PC-3 (cell line): ENCODE measurements around the gene CXXC5. TPM values are rescaled to one million over a fixed set of nuclear protein-coding genes. Genes with fewer than 3 reads are reported as not detected.

ENCODE experiments used
- ATAC-seq: fragments of 200-7000 bp; cut with Tn5 transposase; 2 replicates; pipeline ENCODE4 v1.9.1; 2020; ENCODE audit warnings: mild to moderate bottlenecking, moderate library complexity
- BruUV-seq: library from RNA; stranded (reverse); fragments of 400-500 nt; replicated peaks from 2 replicates; lab custom pipeline; 2021; lab: Mats Ljungman, UMichigan
- CTCF ChIA-PET: fragments of 300-600 bp; sonication (Branson Sonifier 250); formaldehyde crosslinking; loops from one replicate; lab custom pipeline; 2022; ENCODE audit warnings: antibody characterized with exemption; lab: Charles Lee
- POLR2A ChIA-PET: fragments of 300-600 bp; sonication (Branson Sonifier 250); formaldehyde crosslinking; loops from one replicate; lab custom pipeline; 2022; ENCODE audit warnings: antibody characterized with exemption; ENCODE audit not compliant: unreplicated experiment; lab: Charles Lee
- DNase-seq: peaks from one replicate; pipeline ENCODE4 v3.0.0-alpha.2; 2015
- H2AFZ ChIP-seq: fragments of 300-600 bp; sonication (generic); 2 replicates; pipeline ENCODE4 v1.6.0; 2016; ENCODE audit warnings: antibody characterized with exemption, low read length
- H3F3A ChIP-seq: fragments of 300-600 bp; sonication (generic); one replicate; pipeline ENCODE4 v1.6.0; 2017; ENCODE audit warnings: antibody characterized with exemption, low read length, control low read depth, mild to moderate bottlenecking; ENCODE audit not compliant: unreplicated experiment
- H3K27ac ChIP-seq: fragments of 300-600 bp; sonication (generic); 2 replicates; pipeline ENCODE4 v1.5.1; 2016; ENCODE audit warnings: mild to moderate bottlenecking, low read length
- H3K27me3 ChIP-seq: fragments of 300-600 bp; sonication (generic); 2 replicates; pipeline ENCODE4 v1.6.1; 2016; ENCODE audit warnings: low read length, mixed read lengths
- H3K36me3 ChIP-seq: fragments of 300-600 bp; sonication (generic); 2 replicates; pipeline ENCODE4 v1.6.1; 2016; ENCODE audit warnings: low read depth, mixed run types, low read length, mixed read lengths
- H3K4me1 ChIP-seq: fragments of 300-600 bp; sonication (generic); 2 replicates; pipeline ENCODE4 v1.5.1; 2016; ENCODE audit warnings: low read length; ENCODE audit not compliant: insufficient read depth
- H3K4me2 ChIP-seq: fragments of 300-600 bp; sonication (generic); 2 replicates; pipeline ENCODE4 v1.6.0; 2016; ENCODE audit warnings: low read length
- H3K4me3 ChIP-seq: fragments of 300-600 bp; sonication (generic); 2 replicates; pipeline ENCODE4 v1.5.1; 2016; ENCODE audit warnings: mild to moderate bottlenecking, low read length, mixed read lengths
- H3K79me2 ChIP-seq: fragments of 300-600 bp; sonication (generic); 2 replicates; pipeline ENCODE4 v1.6.1; 2017; ENCODE audit warnings: low read length, mixed read lengths
- H3K9ac ChIP-seq: fragments of 300-600 bp; sonication (generic); 2 replicates; pipeline ENCODE4 v1.6.0; 2016; ENCODE audit warnings: mild to moderate bottlenecking, low read length
- H3K9me2 ChIP-seq: fragments of 300-600 bp; sonication (generic); replicated peaks from 2 replicates; pipeline ENCODE4 v1.6.1; 2016; ENCODE audit warnings: mixed run types, low read length, mixed read lengths
- H3K9me3 ChIP-seq: fragments of 300-600 bp; sonication (generic); 2 replicates; pipeline ENCODE4 v1.6.1; 2016; ENCODE audit warnings: low read length, mixed read lengths
- H4K20me1 ChIP-seq: fragments of 300-600 bp; sonication (generic); 2 replicates; pipeline ENCODE4 v1.6.1; 2016; ENCODE audit warnings: low read length, mixed read lengths
- EZH2 ChIP-seq: fragments of 300-600 bp; sonication (generic); IDR thresholded peaks from one replicate; pipeline ENCODE4 v1.6.1; 2017; ENCODE audit warnings: antibody characterized with exemption, mild to moderate bottlenecking, low read length; ENCODE audit not compliant: unreplicated experiment
- EZH2phosphoT487 ChIP-seq: fragments of 300-600 bp; sonication (generic); IDR thresholded peaks from 2 replicates; pipeline ENCODE4 v1.6.1; 2018; ENCODE audit warnings: mild to moderate bottlenecking, antibody characterized with exemption, low read length, borderline replicate concordance
- intact Hi-C: fragments of 100-400 bp; cut with micrococcal nuclease; formaldehyde crosslinking; loops from 2 replicates; pipeline ENCODE4 v1.9.0; 2023
- total RNA-seq: library from RNA; depleted of rRNA; stranded (reverse); fragments of >200 nt; gene quantifications from 2 replicates; pipeline ENCODE4 v1.2.3, GENCODE V29; 2014
- TF ChIP-seq, protein P1 (sequence below): fragments of 300-600 bp; sonication (generic); conservative IDR thresholded peaks from 2 replicates; pipeline ENCODE4 v1.5.1; 2017; ENCODE audit warnings: antibody characterized with exemption, low read depth, mild to moderate bottlenecking, low read length

Gene CXXC5
- total RNA-seq, 1 experiment from 2014 or later, result 31.1 TPM

DNA sequence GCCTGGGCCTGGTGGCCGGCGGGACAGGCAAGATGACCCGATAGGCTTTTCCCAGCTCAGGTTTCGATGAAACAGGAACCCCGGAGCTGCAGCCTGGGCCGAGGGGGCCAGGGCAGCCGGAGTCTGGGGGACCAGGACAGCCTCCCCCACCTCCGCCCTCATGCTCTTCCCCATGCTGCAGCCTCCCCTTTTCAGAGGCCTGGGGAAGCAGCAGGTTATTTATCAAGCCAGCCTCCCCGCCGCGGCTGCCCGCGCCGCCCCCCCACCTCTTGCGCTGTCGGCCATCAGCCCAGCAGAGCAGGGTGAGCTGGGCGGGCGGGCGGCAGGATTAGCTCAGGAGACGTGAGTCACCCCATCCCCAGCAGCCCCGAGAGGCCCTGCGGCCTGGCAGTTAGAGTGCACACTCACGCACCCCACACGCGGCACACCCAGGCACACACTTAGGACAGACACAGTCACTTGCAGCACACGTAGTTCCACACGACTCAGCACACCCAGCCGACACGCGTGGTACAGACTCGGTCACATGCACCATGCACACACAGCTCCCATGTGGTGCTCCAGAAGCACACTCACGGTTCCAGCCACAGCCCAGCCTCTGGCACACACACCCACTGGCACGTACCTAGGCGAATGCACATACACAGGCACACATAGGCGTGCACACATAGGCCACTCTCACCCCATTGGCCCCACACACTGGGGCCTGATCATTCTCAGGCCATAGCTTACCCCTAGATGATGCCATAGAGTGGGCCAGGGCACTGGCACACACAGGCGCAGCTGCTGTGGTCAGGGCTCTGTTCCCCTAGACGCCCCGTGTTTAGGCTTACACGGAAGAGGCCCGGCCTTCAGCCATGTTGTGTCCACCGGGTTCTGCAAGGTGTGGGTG, 13.0 kb downstream of the CXXC5 start:
- ChIA-PET CTCF (interaction anchor here (0.5 to 1.4 kb wide), 5 partner anchors 9 to 105 kb away, joined by 3 to 11 read pairs (median 4); no protein-coding TSS in a partner anchor), POLR2A (interaction anchor here (0.6 to 1.5 kb wide), 2 partner anchors 13 to 338 kb away, joined by 4 read pairs; partner anchors contain the start of gene CXXC5)
- Histone ChIP-seq H3K9ac (peak overlapping the region; percentile 69), H3K27ac (peak overlapping the region; percentile 64), H3F3A (no peaks in the 10 kb centered on the region), H4K20me1 (no peaks in the 10 kb centered on the region), H3K36me3 (no peaks in the 10 kb centered on the region), H3K9me3 (no peaks in the 10 kb centered on the region), H3K79me2 (peaks cover 47% of the 10 kb centered on the region), H2AFZ (peak overlapping the region; percentile 52), H3K4me3 (peak overlapping the region; percentile 47; the same call in 1 of the 2 replicates), H3K27me3 (no peaks in the 10 kb centered on the region), H3K4me2 (peak overlapping the region; percentile 75), H3K4me1 (peaks cover 31% of the 10 kb centered on the region), H3K9me2 (no peaks in the 10 kb centered on the region)
- intact Hi-C loops, result no loop called here
- ATAC-seq (peak; percentile 85), DNase-seq (peak; percentile 81)
- BruUV-seq, result no TSS peak
- TF ChIP-seq, protein P1, sequence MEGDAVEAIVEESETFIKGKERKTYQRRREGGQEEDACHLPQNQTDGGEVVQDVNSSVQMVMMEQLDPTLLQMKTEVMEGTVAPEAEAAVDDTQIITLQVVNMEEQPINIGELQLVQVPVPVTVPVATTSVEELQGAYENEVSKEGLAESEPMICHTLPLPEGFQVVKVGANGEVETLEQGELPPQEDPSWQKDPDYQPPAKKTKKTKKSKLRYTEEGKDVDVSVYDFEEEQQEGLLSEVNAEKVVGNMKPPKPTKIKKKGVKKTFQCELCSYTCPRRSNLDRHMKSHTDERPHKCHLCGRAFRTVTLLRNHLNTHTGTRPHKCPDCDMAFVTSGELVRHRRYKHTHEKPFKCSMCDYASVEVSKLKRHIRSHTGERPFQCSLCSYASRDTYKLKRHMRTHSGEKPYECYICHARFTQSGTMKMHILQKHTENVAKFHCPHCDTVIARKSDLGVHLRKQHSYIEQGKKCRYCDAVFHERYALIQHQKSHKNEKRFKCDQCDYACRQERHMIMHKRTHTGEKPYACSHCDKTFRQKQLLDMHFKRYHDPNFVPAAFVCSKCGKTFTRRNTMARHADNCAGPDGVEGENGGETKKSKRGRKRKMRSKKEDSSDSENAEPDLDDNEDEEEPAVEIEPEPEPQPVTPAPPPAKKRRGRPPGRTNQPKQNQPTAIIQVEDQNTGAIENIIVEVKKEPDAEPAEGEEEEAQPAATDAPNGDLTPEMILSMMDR, result no peak
- TF ChIP-seq EZH2phosphoT487, result peak; percentile 85

DNA sequence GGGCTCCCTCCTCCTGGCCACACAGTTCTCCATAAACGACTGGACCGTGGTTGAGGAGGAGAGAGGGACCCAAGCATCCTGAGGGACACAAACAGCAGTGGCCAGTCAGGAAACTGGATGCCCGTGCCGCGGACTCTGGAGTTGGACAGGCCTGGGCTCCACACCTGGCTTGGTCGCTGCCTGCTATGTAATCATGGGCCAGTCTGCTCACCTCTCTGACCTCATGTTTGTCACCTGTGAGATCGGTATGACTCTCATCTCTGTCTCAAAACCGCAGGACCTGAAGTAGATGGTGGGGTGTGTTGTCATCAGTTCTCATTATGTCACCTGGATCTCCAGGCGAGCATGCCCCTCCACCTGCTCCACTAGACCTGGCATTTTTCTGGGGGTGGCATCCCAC, 14.5 kb downstream of the CXXC5 start:
- peaks cover 35% of the 10 kb centered on the region for H3K79me2 ChIP-seq
- H3K4me2 ChIP-seq, result no peak overlapping the region
- no peaks in the 10 kb centered on the region for H3K9me3 ChIP-seq
- H3K9me2 ChIP-seq, result no peaks in the 10 kb centered on the region
- POLR2A ChIA-PET, result no interaction called here
- no peaks in the 10 kb centered on the region for H3K36me3 ChIP-seq
- CTCF ChIA-PET, result no interaction called here
- H3K4me1 ChIP-seq, result peaks cover 33% of the 10 kb centered on the region
- H3K27me3 ChIP-seq, result no peaks in the 10 kb centered on the region
- H4K20me1 ChIP-seq, result no peaks in the 10 kb centered on the region
- BruUV-seq, result no TSS peak
- ATAC-seq, result no peak
- no peak overlapping the region for H3K9ac ChIP-seq
- no peak for TF ChIP-seq EZH2phosphoT487
- TF ChIP-seq EZH2, result no peak
- TF ChIP-seq, protein P1, result no peak
- H2AFZ ChIP-seq, result no peak overlapping the region
- DNase-seq, result no peak
- intact Hi-C loops, result no loop called here
- H3F3A ChIP-seq, result no peaks in the 10 kb centered on the region
- H3K4me3 ChIP-seq, result no peak overlapping the region
- no peak overlapping the region for H3K27ac ChIP-seq
